Loucy (cell line): ENCODE measurements around the gene ZFYVE27.

Experiments
- EZH2phosphoT487 ChIP-seq: fragments of 200-600 bp; IDR thresholded peaks from 2 replicates; pipeline ENCODE4 v1.6.1; 2018; ENCODE audit warnings: antibody characterized with exemption, mild to moderate bottlenecking, moderate library complexity, borderline replicate concordance
- TF ChIP-seq, protein P1 (sequence below): fragments of 200-600 bp; sonication (generic); conservative IDR thresholded peaks from 2 replicates; pipeline ENCODE4 v1.5.1; 2014; ENCODE audit warnings: mild to moderate bottlenecking, antibody characterized with exemption, low read length

DNA sequence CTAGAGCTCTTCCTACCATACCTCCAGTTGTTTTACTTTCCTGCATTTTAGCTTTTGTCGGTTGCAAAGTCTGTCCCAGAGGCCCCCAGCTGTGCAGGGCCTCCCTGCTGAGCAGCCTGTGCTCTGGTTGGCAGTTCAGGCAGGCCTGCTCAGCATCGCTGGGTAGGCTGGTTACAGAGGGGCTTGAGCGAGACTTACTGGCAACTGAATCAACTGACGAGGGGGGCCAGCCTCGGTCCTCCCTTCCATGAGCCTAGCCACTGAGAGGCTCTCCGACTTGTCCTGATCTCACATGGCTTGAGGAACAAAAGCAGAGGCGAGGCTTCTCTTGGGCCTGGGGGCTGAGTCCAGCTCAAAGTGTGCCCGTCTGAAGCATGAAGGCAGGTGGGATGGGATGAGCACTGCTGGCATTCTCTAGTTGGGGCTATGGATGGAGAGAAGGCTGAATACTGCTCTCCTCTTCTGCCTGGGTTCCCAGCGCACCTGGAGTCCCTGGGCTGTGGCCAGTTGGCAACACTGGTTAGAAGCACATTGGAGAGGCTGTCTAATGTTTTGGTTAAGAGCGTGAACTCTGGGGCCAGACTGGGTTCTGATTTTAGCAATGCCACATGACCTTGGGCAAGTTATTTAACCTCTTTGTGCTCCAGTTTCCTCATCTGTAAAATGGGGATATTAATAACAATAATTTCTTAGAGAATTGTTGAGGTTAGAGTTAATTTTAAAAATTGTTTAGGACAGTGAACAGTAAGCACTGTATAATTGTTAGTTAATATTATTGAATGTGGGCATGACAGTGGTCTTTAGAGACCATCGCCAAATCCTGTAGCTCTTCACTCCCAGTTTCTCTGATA, 41.7 kb downstream of the ZFYVE27 start:
- TF ChIP-seq, protein P1, sequence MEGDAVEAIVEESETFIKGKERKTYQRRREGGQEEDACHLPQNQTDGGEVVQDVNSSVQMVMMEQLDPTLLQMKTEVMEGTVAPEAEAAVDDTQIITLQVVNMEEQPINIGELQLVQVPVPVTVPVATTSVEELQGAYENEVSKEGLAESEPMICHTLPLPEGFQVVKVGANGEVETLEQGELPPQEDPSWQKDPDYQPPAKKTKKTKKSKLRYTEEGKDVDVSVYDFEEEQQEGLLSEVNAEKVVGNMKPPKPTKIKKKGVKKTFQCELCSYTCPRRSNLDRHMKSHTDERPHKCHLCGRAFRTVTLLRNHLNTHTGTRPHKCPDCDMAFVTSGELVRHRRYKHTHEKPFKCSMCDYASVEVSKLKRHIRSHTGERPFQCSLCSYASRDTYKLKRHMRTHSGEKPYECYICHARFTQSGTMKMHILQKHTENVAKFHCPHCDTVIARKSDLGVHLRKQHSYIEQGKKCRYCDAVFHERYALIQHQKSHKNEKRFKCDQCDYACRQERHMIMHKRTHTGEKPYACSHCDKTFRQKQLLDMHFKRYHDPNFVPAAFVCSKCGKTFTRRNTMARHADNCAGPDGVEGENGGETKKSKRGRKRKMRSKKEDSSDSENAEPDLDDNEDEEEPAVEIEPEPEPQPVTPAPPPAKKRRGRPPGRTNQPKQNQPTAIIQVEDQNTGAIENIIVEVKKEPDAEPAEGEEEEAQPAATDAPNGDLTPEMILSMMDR: no peak
- TF ChIP-seq EZH2phosphoT487: no peak
